BLaER1 treated with 17β-estradiol and CSF1 and Interleukin-3, amounts not matched to agents 10 nM and 100 nM (cell line): ENCODE data around the gene CPB1.

Source experiments
- H3K27ac ChIP-seq, 11 experiments: shearing (Covaris generic); formaldehyde crosslinking; 2 replicates each; pipeline ENCODE4 v1.8.1; 2022
- H3K27me3 ChIP-seq, 11 experiments: shearing (Covaris generic); formaldehyde crosslinking; 2 replicates each; pipeline ENCODE4 v1.8.1; 2022
- H3K36me3 ChIP-seq, 11 experiments: shearing (Covaris generic); formaldehyde crosslinking; 2 replicates each; pipeline ENCODE4 v1.8.1; 2022
- H3K4me1 ChIP-seq, 10 experiments: shearing (Covaris generic); formaldehyde crosslinking; 2 replicates each; pipeline ENCODE4 v1.8.1; 2022
- H3K4me2 ChIP-seq, 11 experiments: shearing (Covaris generic); formaldehyde crosslinking; 2 replicates each; pipeline ENCODE4 v1.8.1; 2022
- H3K4me3 ChIP-seq, 10 experiments: shearing (Covaris generic); formaldehyde crosslinking; 2 replicates each; pipeline ENCODE4 v1.8.1; 2022
- H3K9ac ChIP-seq, 11 experiments: shearing (Covaris generic); formaldehyde crosslinking; 2 replicates each; pipeline ENCODE4 v1.8.1; 2022
- H3K9me3 ChIP-seq, 11 experiments: shearing (Covaris generic); formaldehyde crosslinking; replicated peaks in 1 of 11; 2 replicates each; pipeline ENCODE4 v1.8.1; 2022
- H4K20me1 ChIP-seq, 11 experiments: shearing (Covaris generic); formaldehyde crosslinking; 2 replicates each; pipeline ENCODE4 v1.8.1; 2022
- Cebpa-rat ChIP-seq, 11 experiments: shearing (Covaris generic); IDR thresholded peaks; 2 replicates each; pipeline ENCODE4 v1.8.1; 2022

The CPB1 gene

GRCh38 chr3:148889828-148890227 is 62.2 kb downstream of the CPB1 start:
- TF ChIP-seq Cebpa-rat (IDR thresholded peaks at IDR 0.05): no peak
- H3K9me3 ChIP-seq: peaks cover 0 to 7% (median 0%) of the 10 kb centered on the region in 11 experiments; a peak in 1 of 22 replicates

GRCh38 chr3:148896062-148896461 is 68.5 kb downstream of the CPB1 start:
- H3K9me3 ChIP-seq: peaks cover 0 to 7% (median 0%) of the 10 kb centered on the region in 11 experiments; a peak in 1 of 22 replicates
- no peak overlapping the region for H3K27ac ChIP-seq
- H3K4me3 ChIP-seq: no peak overlapping the region
- H3K4me2 ChIP-seq: no peak overlapping the region
- no peaks in the 10 kb centered on the region for H3K36me3 ChIP-seq
- H3K9ac ChIP-seq: no peak overlapping the region
- no peaks in the 10 kb centered on the region for H3K27me3 ChIP-seq
- H3K4me1 ChIP-seq: no peaks in the 10 kb centered on the region
- no peaks in the 10 kb centered on the region for H4K20me1 ChIP-seq
- no peak for TF ChIP-seq Cebpa-rat (IDR thresholded peaks at IDR 0.05)

More at GRCh38 chr3:148889828-148890227, 62.2 kb downstream of the CPB1 start:
- Histone ChIP-seq H3K4me3 (no peak overlapping the region), H3K9ac (no peak overlapping the region), H3K27ac (no peak overlapping the region), H3K27me3 (no peaks in the 10 kb centered on the region), H3K36me3 (no peaks in the 10 kb centered on the region), H4K20me1 (no peaks in the 10 kb centered on the region), H3K4me2 (no peak overlapping the region), H3K4me1 (no peaks in the 10 kb centered on the region)

DNA sequence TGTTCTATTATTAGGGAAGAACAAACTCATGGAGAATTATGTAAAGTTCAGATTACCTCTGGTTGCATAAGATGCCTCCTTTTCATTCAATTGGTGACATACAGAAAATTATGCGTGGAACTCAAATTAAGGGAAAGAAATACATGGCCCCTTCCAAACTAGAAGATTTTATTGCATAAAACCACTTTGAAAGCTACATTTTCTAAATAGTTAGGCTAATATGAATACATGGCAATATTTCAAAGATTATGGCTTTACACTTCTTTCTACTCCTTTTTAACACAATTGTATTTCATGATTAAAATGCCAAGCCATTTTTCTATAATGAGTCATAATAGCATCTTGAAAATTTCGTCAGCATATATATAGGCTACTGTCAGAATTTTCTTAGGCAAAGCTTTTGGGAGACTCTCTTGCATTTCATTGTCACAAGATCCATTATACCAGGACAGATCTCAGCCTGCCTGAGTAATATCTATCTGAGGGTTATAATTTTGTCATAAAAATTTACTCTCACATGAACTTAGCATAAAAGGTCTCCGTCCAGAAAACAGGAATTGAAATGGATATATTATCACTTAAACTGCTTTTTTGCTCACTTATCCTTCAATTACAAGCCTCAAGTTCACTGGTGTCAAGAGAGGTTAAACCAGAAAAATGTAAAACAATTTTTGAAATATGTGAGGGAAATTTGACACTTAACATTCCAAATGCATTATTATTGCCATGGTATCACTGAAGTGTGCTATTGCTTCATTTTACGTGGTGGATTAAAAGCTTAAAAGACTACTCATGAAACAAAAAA is 74.6 kb downstream of the CPB1 start:
- no peak overlapping the region for H3K4me2 ChIP-seq
- no peak overlapping the region; a peak in 1 of 22 replicates for H3K9ac ChIP-seq
- no peak overlapping the region for H3K27ac ChIP-seq

DNA sequence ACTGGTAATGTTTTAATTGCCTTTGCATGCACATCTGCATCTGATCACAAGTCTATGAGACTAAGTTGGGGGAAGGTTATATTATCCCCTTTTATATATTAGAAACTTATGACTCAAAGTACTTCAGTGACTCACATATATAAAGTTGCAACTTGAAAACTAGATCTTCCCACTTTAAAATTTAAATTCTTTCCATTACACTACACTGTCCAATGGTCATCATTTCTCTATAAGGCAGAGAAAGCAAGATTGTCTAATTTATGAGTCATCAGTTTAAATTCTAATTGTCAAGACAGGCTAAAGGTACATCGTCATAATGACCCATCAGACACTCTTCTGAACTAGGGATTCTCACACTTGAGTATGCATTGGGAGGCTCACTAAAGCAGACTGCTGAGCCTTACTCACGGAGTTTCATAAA is 75.4 kb downstream of the CPB1 start:
- Histone ChIP-seq H3K27me3 (no peaks in the 10 kb centered on the region), H3K9me3 (no peaks in the 10 kb centered on the region), H3K9ac (no peak overlapping the region), H3K4me2 (no peak overlapping the region), H3K4me3 (no peak overlapping the region), H3K27ac (no peak overlapping the region), H3K4me1 (no peaks in the 10 kb centered on the region), H3K36me3 (no peaks in the 10 kb centered on the region), H4K20me1 (no peaks in the 10 kb centered on the region)
- no peak for TF ChIP-seq Cebpa-rat (IDR thresholded peaks at IDR 0.05)

More for the DNA sequence above, 74.6 kb downstream of the CPB1 start:
- Histone ChIP-seq H3K27me3 (no peaks in the 10 kb centered on the region), H4K20me1 (no peaks in the 10 kb centered on the region), H3K9me3 (no peaks in the 10 kb centered on the region), H3K36me3 (no peaks in the 10 kb centered on the region), H3K4me3 (no peak overlapping the region), H3K4me1 (no peaks in the 10 kb centered on the region)
- no peak for TF ChIP-seq Cebpa-rat (IDR thresholded peaks at IDR 0.05)

- H4K20me1 ChIP-seq: no peaks in the 10 kb centered on the region
- H3K4me3 ChIP-seq: no peak overlapping the region
- no peak overlapping the region for H3K4me2 ChIP-seq
- H3K36me3 ChIP-seq: no peaks in the 10 kb centered on the region
- H3K9ac ChIP-seq: no peak overlapping the region
- no peak for TF ChIP-seq Cebpa-rat (IDR thresholded peaks at IDR 0.05)
- H3K9me3 ChIP-seq: no peaks in the 10 kb centered on the region
- H3K27ac ChIP-seq: no peak overlapping the region
- H3K4me1 ChIP-seq: no peaks in the 10 kb centered on the region
- H3K27me3 ChIP-seq: no peaks in the 10 kb centered on the region
These were observed 76.3 kb downstream of the CPB1 start for GRCh38 chr3:148903941-148904340.

DNA sequence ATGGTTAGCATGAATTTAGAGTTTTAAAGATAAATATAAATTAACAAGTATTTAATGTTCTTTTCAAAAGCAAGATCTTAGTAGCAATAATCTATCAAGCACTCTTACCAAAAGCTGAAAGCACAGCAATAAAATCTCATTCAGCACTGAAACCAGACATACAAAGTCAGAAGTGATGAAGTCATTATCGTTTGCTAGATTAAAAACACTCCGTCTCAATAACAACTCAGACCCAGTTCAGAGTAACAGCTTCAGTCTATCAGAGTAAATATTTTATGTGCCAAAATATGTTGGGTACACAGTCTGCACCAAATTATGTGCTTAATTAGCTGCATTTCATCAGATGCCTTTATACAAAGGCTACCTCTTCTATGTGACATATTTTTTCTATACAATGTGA is 79.1 kb downstream of the CPB1 start:
- H3K36me3 ChIP-seq: no peaks in the 10 kb centered on the region
- no peak overlapping the region for H3K4me3 ChIP-seq
- H4K20me1 ChIP-seq: no peaks in the 10 kb centered on the region
- no peak overlapping the region for H3K4me2 ChIP-seq
- TF ChIP-seq Cebpa-rat (IDR thresholded peaks at IDR 0.05): no peak
- no peak overlapping the region for H3K9ac ChIP-seq
- H3K27me3 ChIP-seq: no peaks in the 10 kb centered on the region
- H3K9me3 ChIP-seq: no peaks in the 10 kb centered on the region
- no peak overlapping the region for H3K27ac ChIP-seq
- H3K4me1 ChIP-seq: no peaks in the 10 kb centered on the region
